Urothelium cell line (cell line): ENCODE results near the gene ZNF664.

Experiments used
- DNase-seq: peaks from one replicate; pipeline ENCODE4 v3.0.0; 2011; ENCODE audit warnings: low spot score, mixed read lengths
- FAIRE-seq: peaks from 2 replicates; lab custom pipeline; 2011; peaks lifted over from hg19 to GRCh38; lab: Jason Lieb, UNC

Gene ZNF664

DNA sequence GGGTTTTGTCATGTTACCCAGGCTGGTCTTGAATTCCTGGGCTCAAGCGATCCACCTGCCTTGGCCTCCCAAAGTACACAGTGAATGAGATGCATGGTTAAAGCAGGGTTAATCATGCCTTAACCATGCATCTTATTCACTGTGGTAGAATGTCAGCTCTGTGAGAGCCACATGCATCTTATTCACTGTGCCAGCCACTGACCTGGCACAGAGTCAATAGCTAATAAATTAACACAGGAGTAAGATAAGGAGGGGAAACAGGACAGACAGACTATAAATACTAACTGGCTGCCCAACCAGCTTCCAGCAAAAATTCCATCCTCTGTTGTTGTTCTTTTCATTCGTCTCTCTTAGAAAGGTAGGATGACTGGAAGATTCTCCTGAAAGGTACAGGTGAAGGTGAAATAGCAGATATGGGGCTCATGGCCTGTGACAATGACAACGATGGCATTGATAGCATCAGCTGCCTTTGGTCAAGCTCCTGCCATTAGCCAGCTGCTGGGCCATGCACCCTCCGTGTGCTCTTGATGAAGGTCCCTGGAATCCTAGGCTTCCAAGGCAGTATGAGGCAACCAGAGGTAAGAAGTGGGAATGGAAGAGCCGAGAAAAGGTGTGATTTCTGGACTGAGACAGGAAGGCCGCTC, 76.6 kb downstream of the ZNF664 start:
- no peak for FAIRE-seq
- no peak for DNase-seq

DNA sequence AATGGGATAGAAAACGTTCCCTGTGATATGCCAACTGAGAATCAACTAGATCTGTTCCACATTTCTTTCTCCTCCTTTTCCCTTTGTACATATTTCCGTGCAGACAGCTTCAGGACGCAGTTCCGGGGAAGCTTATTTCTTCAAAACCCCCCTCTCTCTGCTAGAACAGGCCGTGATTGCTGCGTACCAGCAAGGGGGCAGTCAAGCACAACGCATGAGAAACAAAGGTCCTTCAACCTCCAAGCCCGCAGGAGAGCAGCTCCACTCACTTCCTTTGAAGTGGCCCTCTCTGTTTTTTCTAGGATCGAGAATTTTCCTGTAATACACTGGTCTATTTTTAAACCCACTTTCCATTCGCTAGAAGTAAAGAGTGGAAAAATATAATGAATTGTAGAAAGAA, 80.8 kb downstream of the ZNF664 start:
- DNase-seq: no peak
- FAIRE-seq: no peak

DNA sequence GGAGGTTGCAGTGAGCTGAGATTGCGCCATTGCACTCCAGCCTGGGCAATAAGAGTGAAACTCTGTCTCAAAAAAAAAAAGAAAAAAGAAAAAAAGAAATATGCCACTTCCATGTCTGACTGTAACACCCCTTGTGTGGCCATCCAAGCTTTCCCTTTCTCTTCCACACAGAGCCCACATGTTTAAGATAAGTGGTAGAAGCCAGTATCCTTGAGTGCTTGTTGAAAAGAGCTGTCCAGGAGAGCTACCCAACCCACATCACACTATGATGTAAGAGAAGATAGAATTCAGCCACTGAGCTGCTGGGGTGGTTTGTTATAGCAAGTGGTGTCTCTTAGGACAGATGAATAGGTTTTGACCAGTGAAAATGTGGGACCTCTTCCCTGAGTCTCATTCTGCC, 82.1 kb downstream of the ZNF664 start:
- DNase-seq (no peak), FAIRE-seq (no peak)

DNA sequence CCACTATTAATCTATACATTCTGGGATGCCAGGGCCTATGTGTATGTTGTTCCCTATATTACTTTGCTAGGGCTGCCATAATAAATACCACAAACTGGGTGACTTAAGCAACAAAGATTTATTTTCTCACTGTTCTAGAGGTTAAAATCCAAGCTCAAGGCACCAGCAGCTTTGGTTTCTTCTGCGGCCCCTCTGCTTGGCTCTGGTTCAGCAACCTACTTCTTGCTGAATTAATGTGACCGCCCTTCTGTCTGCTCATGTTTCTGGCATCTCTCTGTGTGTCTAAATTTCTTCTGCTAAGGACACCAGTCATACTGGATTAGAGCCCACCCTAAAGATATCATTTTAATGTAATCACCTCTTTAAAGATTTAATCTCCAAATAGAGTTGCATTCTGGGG, 84.7 kb downstream of the ZNF664 start:
- DNase-seq (no peak), FAIRE-seq (no peak)

DNA sequence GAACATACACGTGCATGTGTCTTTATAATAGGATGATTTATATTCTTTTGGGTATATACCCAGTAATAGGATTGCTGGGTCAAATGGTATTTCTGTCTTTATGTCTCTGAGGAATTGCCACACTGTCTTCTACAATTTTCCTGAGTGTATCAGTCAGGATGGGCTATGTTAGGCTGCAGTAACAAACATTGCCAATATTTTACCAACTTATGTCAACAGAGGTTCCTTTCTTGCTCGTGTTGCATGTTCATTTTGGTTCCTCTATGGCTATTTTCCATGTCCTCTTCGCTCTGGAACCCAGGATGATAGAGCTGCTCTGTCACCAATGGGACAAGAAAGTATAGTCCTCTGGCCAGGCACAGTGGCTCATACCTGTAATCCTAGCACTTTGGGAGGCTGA, 86.7 kb downstream of the ZNF664 start:
- DNase-seq (no peak), FAIRE-seq (no peak)
